Measurements from ENCODE around the gene TOR1A.
"Not testable (repeated sequence)": the region's sequence is repeated elsewhere in the genome, so short reads cannot be mapped to it uniquely, and the experiment has no call there.

Gene TOR1A

DNA sequence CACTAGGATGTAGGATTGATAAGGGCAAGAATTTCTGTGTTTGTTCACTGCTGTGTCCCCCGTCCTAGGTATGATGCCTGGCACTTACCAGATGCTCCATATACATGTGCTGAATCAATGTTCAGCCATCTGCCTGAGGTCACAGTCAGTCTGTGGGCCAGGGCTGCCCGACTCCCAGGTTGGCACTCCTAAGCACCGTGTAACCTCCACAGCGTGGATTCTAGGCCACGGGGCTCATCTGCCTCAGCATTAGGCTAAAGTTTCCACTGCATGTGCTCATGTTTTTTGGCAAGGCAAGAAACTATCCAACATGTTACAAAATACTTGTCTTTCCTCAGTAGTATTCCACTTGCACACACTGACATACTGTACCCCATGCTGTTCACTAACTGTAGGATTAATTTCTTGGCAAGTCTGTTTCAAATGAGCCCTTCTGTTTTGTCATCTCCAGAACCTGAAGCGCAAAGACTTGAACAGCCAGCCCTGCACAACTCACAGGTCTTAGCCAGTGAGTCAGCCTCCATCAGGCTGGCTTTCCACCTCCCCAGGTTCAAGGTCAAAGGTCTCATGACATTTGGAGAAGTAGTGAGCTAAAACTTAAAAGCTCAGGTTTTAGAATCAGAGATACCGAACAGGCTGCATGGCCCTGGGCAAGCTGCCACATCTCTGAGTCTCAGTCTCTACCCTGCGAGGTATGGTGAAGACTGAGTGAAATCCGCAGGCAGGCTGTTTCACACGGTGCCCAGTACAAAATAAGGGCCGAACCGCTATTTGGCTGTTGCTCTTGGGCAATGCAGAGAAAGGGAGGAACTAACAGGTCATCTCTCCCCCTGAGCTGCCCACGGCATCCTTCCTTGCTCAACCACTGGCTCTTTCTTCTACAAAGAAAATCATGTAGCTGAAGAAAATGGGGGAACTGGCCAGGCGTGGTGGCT is 7.2 kb downstream of the TOR1A start:
- DNase-seq (ENCODE audit: low spot score), result no peak

GRCh38 chr9:129815278-129815677 is 8.7 kb downstream of the TOR1A start:
- no peak for DNase-seq (ENCODE audit: low spot score)

- DNase-seq (ENCODE audit: low spot score), result no peak
Measured at GRCh38 chr9:129814432-129815223, 9.3 kb downstream of the TOR1A start.

GRCh38 chr9:129813661-129814060 is 10.3 kb downstream of the TOR1A start:
- no peak for DNase-seq (ENCODE audit: low spot score)

- DNase-seq (ENCODE audit: low spot score), result no peak
Measured at GRCh38 chr9:129812385-129812784, 11.6 kb downstream of the TOR1A start.

DNA sequence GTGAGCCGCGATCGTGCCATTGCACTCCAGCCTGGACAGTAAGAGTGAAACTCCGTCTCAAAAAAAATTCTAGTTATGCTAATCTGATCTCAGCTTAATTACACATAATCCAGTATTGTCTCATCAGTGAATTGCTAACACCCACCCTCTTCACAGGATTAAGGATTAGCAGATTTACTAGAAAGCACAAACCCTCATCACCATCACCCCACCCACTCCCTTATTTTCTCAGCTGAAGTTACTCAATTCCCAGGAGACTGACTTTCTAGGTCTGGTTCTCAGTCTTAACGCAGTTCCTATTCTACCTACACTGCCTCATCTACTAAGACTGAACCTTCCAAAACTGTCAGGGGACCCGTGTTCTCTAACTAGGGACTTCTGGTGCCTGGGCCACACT is 12.0 kb downstream of the TOR1A start:
- no peak for DNase-seq (ENCODE audit: low spot score)

GRCh38 chr9:129810788-129811187 is 13.1 kb downstream of the TOR1A start:
- no peak for DNase-seq (ENCODE audit: low spot score)

- DNase-seq (ENCODE audit: low spot score), result no peak
Measured at GRCh38 chr9:129810116-129810515, 13.8 kb downstream of the TOR1A start.

DNA sequence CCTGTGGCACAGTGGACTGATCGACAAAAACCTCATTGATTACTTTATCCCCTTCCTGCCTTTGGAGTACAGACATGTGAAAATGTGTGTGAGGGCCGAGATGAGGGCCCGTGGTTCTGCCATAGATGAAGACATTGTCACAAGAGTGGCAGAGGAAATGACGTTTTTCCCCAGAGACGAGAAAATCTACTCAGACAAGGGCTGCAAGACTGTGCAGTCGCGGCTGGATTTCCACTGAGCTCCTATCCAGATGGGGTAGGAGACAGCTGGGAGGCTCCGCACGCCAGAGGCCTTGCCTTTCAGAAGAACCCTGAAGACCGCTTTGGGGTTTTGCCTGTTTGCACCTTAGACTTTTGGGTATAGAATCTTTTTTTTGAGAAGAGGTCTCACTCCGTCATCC is 14.6 kb downstream of the TOR1A start:
- no peak for DNase-seq (ENCODE audit: low spot score)

DNA sequence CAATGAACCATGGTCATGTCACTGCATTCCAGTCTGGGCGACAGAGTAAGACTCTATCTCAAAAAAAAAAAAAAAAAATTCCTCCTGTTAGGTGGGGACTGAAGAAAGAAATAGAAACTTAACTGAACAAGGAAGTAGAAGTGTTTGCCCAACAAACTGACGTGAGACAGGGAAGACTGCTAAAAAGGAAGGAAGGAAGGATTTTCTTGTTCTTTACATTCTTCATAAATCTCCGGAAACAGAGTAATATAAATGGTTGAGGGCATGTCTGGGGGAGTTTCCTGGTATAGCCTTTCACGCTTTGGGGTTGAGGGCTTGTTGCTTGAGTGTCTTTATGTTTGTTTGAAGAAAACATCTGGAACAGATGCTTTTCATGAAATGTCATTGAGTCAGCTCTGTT is 17.9 kb downstream of the TOR1A start:
- DNase-seq (ENCODE audit: low spot score), result no peak

GRCh38 chr9:129803676-129804060 is 20.3 kb downstream of the TOR1A start:
- DNase-seq (ENCODE audit: low spot score), result peak; percentile 11

GRCh38 chr9:129802833-129803675 is 20.9 kb downstream of the TOR1A start, which contains the start of gene TOR1B:
Gene TOR1B, plus strand, starts transcription at chr9:129803184. Its CDS starts 29 bp downstream, at chr9:129803213.
- peak; percentile 85 for DNase-seq (ENCODE audit: low spot score)

DNA sequence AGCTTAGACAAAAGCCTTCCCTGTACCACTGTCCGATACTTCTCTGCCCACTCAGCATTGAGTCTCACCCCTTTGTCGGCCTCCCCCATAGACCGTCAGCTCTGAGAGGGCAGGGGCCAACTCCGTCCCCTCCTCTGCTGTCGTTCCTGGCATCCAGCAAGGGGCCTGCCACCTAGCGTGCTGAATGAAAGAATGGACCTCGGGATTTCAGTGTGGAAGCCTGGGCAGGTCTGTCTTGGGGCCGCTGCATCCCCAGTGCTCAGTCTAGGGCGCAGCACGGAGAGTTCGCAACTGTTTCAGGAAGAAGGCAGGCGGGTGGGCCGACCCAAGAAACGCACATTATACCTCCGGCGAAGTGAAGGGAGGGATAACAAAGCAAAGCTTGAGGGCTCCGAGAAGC is 22.4 kb downstream of the TOR1A start:
- no peak for DNase-seq (ENCODE audit: low spot score)

GRCh38 chr9:129798973-129799372 is 25.0 kb downstream of the TOR1A start:
- DNase-seq (ENCODE audit: low spot score), result no peak

GRCh38 chr9:129796029-129796428 is 27.9 kb downstream of the TOR1A start:
- DNase-seq (ENCODE audit: low spot score), result not testable (repeated sequence)

- no peak for DNase-seq (ENCODE audit: low spot score)
Measured at GRCh38 chr9:129794549-129794948, 29.4 kb downstream of the TOR1A start.

GRCh38 chr9:129786481-129786880 is 37.5 kb downstream of the TOR1A start:
- no peak for DNase-seq (ENCODE audit: low spot score)

DNA sequence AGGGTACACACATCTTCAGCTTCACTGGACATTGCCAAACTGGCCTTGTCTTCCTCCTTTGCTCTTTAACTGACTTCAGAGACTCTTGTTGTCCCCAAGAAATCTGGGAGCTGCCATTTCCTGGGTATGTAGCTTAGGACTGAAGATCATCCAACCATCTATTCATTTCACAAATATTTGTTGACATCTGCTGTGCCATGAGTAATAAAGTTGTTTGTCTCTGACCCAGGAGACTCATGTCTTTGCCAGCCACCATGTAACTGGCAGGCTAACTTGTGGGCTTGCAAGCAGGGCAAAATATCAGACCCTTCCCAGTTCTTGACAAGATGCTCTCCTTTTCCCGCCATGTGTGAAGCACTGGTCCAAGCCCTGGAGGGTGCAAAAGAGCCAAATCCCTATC is 38.1 kb downstream of the TOR1A start:
- DNase-seq (ENCODE audit: low spot score), result no peak

- not testable (repeated sequence) for DNase-seq (ENCODE audit: low spot score)
Measured at GRCh38 chr9:129784970-129785369, 39.0 kb downstream of the TOR1A start.

DNA sequence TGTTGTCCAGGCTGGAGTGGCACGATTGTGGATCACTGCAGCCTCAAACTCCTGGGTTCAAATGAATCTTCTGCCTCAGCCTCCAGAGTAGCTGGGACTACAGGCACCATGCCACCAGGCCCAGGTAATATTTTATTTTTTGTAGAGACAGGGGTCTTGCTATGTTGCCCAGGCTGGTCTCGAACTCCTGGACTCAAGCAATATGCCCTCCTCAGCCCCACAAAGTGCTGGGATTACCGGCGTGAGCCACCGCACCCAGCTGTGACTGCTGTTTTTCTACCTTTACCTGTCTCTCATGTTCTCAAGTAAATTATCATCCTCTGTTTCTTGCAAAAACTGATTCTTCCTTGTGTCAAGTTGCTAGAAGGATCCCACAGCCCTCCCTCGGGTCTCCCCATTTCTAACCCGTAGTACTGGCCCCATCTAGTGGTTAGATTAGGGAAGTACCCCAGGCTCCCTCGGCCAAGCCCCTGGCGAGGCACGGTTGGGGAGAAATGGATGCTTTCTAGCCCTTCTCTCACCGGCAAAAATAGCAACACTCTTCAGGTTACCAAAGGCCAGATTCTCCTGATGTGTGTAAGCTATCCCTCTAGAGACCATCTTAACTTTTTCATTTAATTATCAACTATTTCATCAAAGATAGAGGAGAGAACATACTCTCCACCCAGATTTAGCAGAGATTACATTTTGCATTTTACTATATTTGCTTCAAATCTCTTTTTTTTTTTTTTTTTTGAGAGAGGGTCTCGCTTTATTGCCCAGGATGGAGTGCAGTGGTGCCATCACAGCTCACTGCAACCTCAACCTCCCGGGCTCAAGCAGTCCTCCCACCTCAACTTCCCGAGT is 40.2 kb downstream of the TOR1A start:
- peak; percentile 83 for DNase-seq (ENCODE audit: low spot score)

DNA sequence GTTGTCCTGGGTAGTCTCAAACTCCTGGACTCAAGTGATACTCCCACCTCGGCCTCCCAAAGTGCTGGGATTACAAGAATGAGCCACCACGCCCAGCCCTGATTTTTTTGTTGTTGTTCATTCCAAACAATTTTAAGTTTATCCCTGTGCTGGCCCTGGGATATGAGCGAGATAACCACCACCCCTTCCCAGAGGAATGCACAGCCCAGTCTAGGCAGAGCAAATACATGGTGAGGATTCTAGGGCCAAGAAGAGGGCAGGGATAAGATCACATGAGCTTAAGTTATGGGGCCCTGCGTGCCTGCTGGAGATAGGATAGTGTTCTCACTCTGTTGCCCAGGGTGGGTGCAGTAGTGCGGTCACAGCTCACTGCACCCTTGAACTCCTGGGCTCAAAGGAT is 42.0 kb downstream of the TOR1A start:
- no peak for DNase-seq (ENCODE audit: low spot score)
